Measurements from ENCODE around the gene PRKCQ.

PRKCQ gene

GRCh38 chr10:6470894-6471618 lies 109.0 kb downstream of the PRKCQ start:
- no peak overlapping the region for H3K9ac ChIP-seq (ENCODE audit: low read length)
- H3K4me3 ChIP-seq (ENCODE audit: low read length) = no peak overlapping the region
- H3K27me3 ChIP-seq (ENCODE audit: control insufficient read depth, insufficient read depth, low read length) = no peaks in the 10 kb centered on the region
- no peak overlapping the region for H3K27ac ChIP-seq (ENCODE audit: low read depth, low read length)
- H3K36me3 ChIP-seq (ENCODE audit: control insufficient read depth, insufficient read depth, low read length) = no peaks in the 10 kb centered on the region
- H3K4me1 ChIP-seq (ENCODE audit: control insufficient read depth, insufficient read depth, low read length) = no peaks in the 10 kb centered on the region

GRCh38 chr10:6469661-6470060 lies 110.4 kb downstream of the PRKCQ start:
- Histone ChIP-seq H3K4me3 (ENCODE audit: low read length) (no peak overlapping the region), H3K27me3 (ENCODE audit: control insufficient read depth, insufficient read depth, low read length) (no peaks in the 10 kb centered on the region), H3K9ac (ENCODE audit: low read length) (no peak overlapping the region), H3K4me1 (ENCODE audit: control insufficient read depth, insufficient read depth, low read length) (no peaks in the 10 kb centered on the region), H3K27ac (ENCODE audit: low read depth, low read length) (no peak overlapping the region), H3K36me3 (ENCODE audit: control insufficient read depth, insufficient read depth, low read length) (no peaks in the 10 kb centered on the region)

- H3K27ac ChIP-seq (ENCODE audit: low read depth, low read length) = no peak overlapping the region
- no peak overlapping the region for H3K9ac ChIP-seq (ENCODE audit: low read length)
- no peak overlapping the region for H3K4me3 ChIP-seq (ENCODE audit: low read length)
- no peaks in the 10 kb centered on the region for H3K36me3 ChIP-seq (ENCODE audit: control insufficient read depth, insufficient read depth, low read length)
- H3K4me1 ChIP-seq (ENCODE audit: control insufficient read depth, insufficient read depth, low read length) = no peaks in the 10 kb centered on the region
- no peaks in the 10 kb centered on the region for H3K27me3 ChIP-seq (ENCODE audit: control insufficient read depth, insufficient read depth, low read length)
Measured at GRCh38 chr10:6465854-6466601, 114.0 kb downstream of the PRKCQ start.

GRCh38 chr10:6465437-6465836 lies 114.6 kb downstream of the PRKCQ start:
- Histone ChIP-seq H3K27me3 (ENCODE audit: control insufficient read depth, insufficient read depth, low read length) (no peaks in the 10 kb centered on the region), H3K36me3 (ENCODE audit: control insufficient read depth, insufficient read depth, low read length) (no peaks in the 10 kb centered on the region), H3K4me1 (ENCODE audit: control insufficient read depth, insufficient read depth, low read length) (no peaks in the 10 kb centered on the region)

GRCh38 chr10:6464862-6465430 lies 115.1 kb downstream of the PRKCQ start:
- Histone ChIP-seq H3K27me3 (ENCODE audit: control insufficient read depth, insufficient read depth, low read length) (no peaks in the 10 kb centered on the region), H3K9ac (ENCODE audit: low read length) (no peak overlapping the region), H3K4me3 (ENCODE audit: low read length) (no peak overlapping the region), H3K27ac (ENCODE audit: low read depth, low read length) (no peak overlapping the region), H3K36me3 (ENCODE audit: control insufficient read depth, insufficient read depth, low read length) (no peaks in the 10 kb centered on the region), H3K4me1 (ENCODE audit: control insufficient read depth, insufficient read depth, low read length) (no peaks in the 10 kb centered on the region)

More at GRCh38 chr10:6465437-6465836, 114.6 kb downstream of the PRKCQ start:
- Histone ChIP-seq H3K27ac (ENCODE audit: low read depth, low read length) (no peak overlapping the region), H3K9ac (ENCODE audit: low read length) (no peak overlapping the region), H3K4me3 (ENCODE audit: low read length) (no peak overlapping the region)

GRCh38 chr10:6463366-6463765 lies 116.7 kb downstream of the PRKCQ start:
- H3K27ac ChIP-seq (ENCODE audit: low read depth, low read length) = no peak overlapping the region
- H3K4me3 ChIP-seq (ENCODE audit: low read length) = no peak overlapping the region
- no peaks in the 10 kb centered on the region for H3K36me3 ChIP-seq (ENCODE audit: control insufficient read depth, insufficient read depth, low read length)
- no peaks in the 10 kb centered on the region for H3K27me3 ChIP-seq (ENCODE audit: control insufficient read depth, insufficient read depth, low read length)
- no peaks in the 10 kb centered on the region for H3K4me1 ChIP-seq (ENCODE audit: control insufficient read depth, insufficient read depth, low read length)
- no peak overlapping the region for H3K9ac ChIP-seq (ENCODE audit: low read length)

- Histone ChIP-seq H3K4me3 (ENCODE audit: low read length) (no peak overlapping the region), H3K4me1 (ENCODE audit: control insufficient read depth, insufficient read depth, low read length) (no peaks in the 10 kb centered on the region), H3K27ac (ENCODE audit: low read depth, low read length) (no peak overlapping the region), H3K9ac (ENCODE audit: low read length) (no peak overlapping the region), H3K27me3 (ENCODE audit: control insufficient read depth, insufficient read depth, low read length) (no peaks in the 10 kb centered on the region), H3K36me3 (ENCODE audit: control insufficient read depth, insufficient read depth, low read length) (no peaks in the 10 kb centered on the region)
Measured at GRCh38 chr10:6461961-6462360, 118.1 kb downstream of the PRKCQ start.

GRCh38 chr10:6460861-6461409 lies 119.1 kb downstream of the PRKCQ start:
- Histone ChIP-seq H3K27ac (ENCODE audit: low read depth, low read length) (no peak overlapping the region), H3K9ac (ENCODE audit: low read length) (no peak overlapping the region), H3K36me3 (ENCODE audit: control insufficient read depth, insufficient read depth, low read length) (no peaks in the 10 kb centered on the region), H3K4me3 (ENCODE audit: low read length) (no peak overlapping the region), H3K4me1 (ENCODE audit: control insufficient read depth, insufficient read depth, low read length) (no peaks in the 10 kb centered on the region), H3K27me3 (ENCODE audit: control insufficient read depth, insufficient read depth, low read length) (no peaks in the 10 kb centered on the region)

- H3K4me1 ChIP-seq (ENCODE audit: control insufficient read depth, insufficient read depth, low read length) = no peaks in the 10 kb centered on the region
- H3K4me3 ChIP-seq (ENCODE audit: low read length) = no peak overlapping the region
- H3K27ac ChIP-seq (ENCODE audit: low read depth, low read length) = no peak overlapping the region
- H3K27me3 ChIP-seq (ENCODE audit: control insufficient read depth, insufficient read depth, low read length) = no peaks in the 10 kb centered on the region
- no peaks in the 10 kb centered on the region for H3K36me3 ChIP-seq (ENCODE audit: control insufficient read depth, insufficient read depth, low read length)
- H3K9ac ChIP-seq (ENCODE audit: low read length) = no peak overlapping the region
Measured at GRCh38 chr10:6458814-6459213, 121.3 kb downstream of the PRKCQ start.

- Histone ChIP-seq H3K27ac (ENCODE audit: low read depth, low read length) (no peak overlapping the region), H3K4me1 (ENCODE audit: control insufficient read depth, insufficient read depth, low read length) (no peaks in the 10 kb centered on the region), H3K4me3 (ENCODE audit: low read length) (no peak overlapping the region), H3K27me3 (ENCODE audit: control insufficient read depth, insufficient read depth, low read length) (no peaks in the 10 kb centered on the region), H3K36me3 (ENCODE audit: control insufficient read depth, insufficient read depth, low read length) (no peaks in the 10 kb centered on the region), H3K9ac (ENCODE audit: low read length) (no peak overlapping the region)
Measured at GRCh38 chr10:6457376-6457775, 122.7 kb downstream of the PRKCQ start.

GRCh38 chr10:6456067-6456466 lies 124.0 kb downstream of the PRKCQ start:
- H3K4me3 ChIP-seq (ENCODE audit: low read length) = no peak overlapping the region
- H3K4me1 ChIP-seq (ENCODE audit: control insufficient read depth, insufficient read depth, low read length) = no peaks in the 10 kb centered on the region
- H3K27me3 ChIP-seq (ENCODE audit: control insufficient read depth, insufficient read depth, low read length) = no peaks in the 10 kb centered on the region
- no peak overlapping the region for H3K9ac ChIP-seq (ENCODE audit: low read length)
- no peaks in the 10 kb centered on the region for H3K36me3 ChIP-seq (ENCODE audit: control insufficient read depth, insufficient read depth, low read length)
- no peak overlapping the region for H3K27ac ChIP-seq (ENCODE audit: low read depth, low read length)

- no peaks in the 10 kb centered on the region for H3K36me3 ChIP-seq (ENCODE audit: control insufficient read depth, insufficient read depth, low read length)
- H3K4me3 ChIP-seq (ENCODE audit: low read length) = no peak overlapping the region
- no peak overlapping the region for H3K9ac ChIP-seq (ENCODE audit: low read length)
- no peaks in the 10 kb centered on the region for H3K4me1 ChIP-seq (ENCODE audit: control insufficient read depth, insufficient read depth, low read length)
- no peak overlapping the region for H3K27ac ChIP-seq (ENCODE audit: low read depth, low read length)
- no peaks in the 10 kb centered on the region for H3K27me3 ChIP-seq (ENCODE audit: control insufficient read depth, insufficient read depth, low read length)
Measured at GRCh38 chr10:6455592-6455991, 124.5 kb downstream of the PRKCQ start.
